Heart left ventricle (tissue), 13 donors: Measurements from ENCODE around the gene RAB7B.

Experiments
- CTCF ChIP-seq, 12 donors: fragments of 200-600 bp; sonication (generic) in 4 of 12; IDR thresholded peaks; one replicate each; pipeline versions ENCODE4 v1.5.0 to v1.8.0; 2018 to 2022; ENCODE audit warnings: antibody characterized with exemption in 12 of 12, mild to moderate bottlenecking in 5 of 12
- POLR2A ChIP-seq, 2 donors: fragments of 450-650 bp; IDR thresholded peaks; one replicate each; pipeline ENCODE4 v1.6.1; 2017; ENCODE audit warnings: antibody characterized with exemption in 2 of 2, mild to moderate bottlenecking in 2 of 2, moderate library complexity in 2 of 2
- donor health status: ischemic (EF 13 %, LVEDD 7.1; RV severe dilation, severe dysfunction).
- donor health status: DM: no; HTN: yes; CAD: no.
- donor health status: DM: no; HTN: no; CAD: no.
- donor health status: ischemic (EF 25% LVEDD 6.9; RV normal size, moderate dysfunction).
- donor health status: ischemic (EF 25% LVEDD 5.7; RV mildly dilated, moderate dysfunction).
- donor health status: ischemic (EF 35%, LVEDD 5.7; RV mildly dilated, moderate dysfunction).
- donor health status: nonischemic (EF 11% LVEDD 7.7; RV severe dilation, severe dysfunction).
- donor health status: DM: yes; HTN: yes; CAD: no.
- donor health status: PGD.
- donor health status: ischemic (EF 29% LVEDD 5.4; RV normal size, mild dysfunction).
- donor health status: nonischemic (EF 23%, LVEDD 6.1; RV moderate dilation, normal function).

GRCh38 chr1:206047271-206047670 is 44.1 kb upstream of the RAB7B start:
- no peak for TF ChIP-seq POLR2A (IDR thresholded peaks at IDR 0.05)
- TF ChIP-seq CTCF (IDR thresholded peaks at IDR 0.05): no peak
